Measurements from ENCODE around the gene AP4B1.

The AP4B1 gene

DNA sequence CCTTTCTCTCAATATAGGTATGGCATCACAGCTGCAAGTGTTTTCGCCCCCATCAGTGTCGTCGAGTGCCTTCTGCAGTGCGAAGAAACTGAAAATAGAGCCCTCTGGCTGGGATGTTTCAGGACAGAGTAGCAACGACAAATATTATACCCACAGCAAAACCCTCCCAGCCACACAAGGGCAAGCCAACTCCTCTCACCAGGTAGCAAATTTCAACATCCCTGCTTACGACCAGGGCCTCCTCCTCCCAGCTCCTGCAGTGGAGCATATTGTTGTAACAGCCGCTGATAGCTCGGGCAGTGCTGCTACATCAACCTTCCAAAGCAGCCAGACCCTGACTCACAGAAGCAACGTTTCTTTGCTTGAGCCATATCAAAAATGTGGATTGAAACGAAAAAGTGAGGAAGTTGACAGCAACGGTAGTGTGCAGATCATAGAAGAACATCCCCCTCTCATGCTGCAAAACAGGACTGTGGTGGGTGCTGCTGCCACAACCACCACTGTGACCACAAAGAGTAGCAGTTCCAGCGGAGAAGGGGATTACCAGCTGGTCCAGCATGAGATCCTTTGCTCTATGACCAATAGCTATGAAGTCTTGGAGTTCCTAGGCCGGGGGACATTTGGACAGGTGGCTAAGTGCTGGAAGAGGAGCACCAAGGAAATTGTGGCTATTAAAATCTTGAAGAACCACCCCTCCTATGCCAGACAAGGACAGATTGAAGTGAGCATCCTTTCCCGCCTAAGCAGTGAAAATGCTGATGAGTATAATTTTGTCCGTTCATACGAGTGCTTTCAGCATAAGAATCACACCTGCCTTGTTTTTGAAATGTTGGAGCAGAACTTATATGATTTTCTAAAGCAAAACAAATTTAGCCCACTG, 36.0 kb upstream of the AP4B1 start:
- Histone ChIP-seq H3K4me1 (ENCODE audit: insufficient read depth, low read length, severe bottlenecking) (peaks cover 64% of the 10 kb centered on the region), H4K20me1 (ENCODE audit: insufficient read depth, low read length) (no peaks in the 10 kb centered on the region), H3K27me3 (ENCODE audit: insufficient read depth, low read length) (no peaks in the 10 kb centered on the region), H2AFZ (ENCODE audit: low read length) (no peak overlapping the region), H3K36me3 (ENCODE audit: insufficient read depth, low read length) (peaks cover 37% of the 10 kb centered on the region), H3K9me2 (ENCODE audit: low read depth, low read length) (no peaks in the 10 kb centered on the region), H3K4me3 (ENCODE audit: low read depth, low read length, poor library complexity, severe bottlenecking) (peak overlapping the region; percentile 40), H3K4me2 (ENCODE audit: low read length) (peak overlapping the region; percentile 65), H3K9ac (ENCODE audit: low read length) (peak overlapping the region; percentile 47; the same call in 1 of the 2 replicates), H3K9me3 (ENCODE audit: low read length) (no peaks in the 10 kb centered on the region), H3F3A (ENCODE audit: insufficient read depth, low read length) (no peaks in the 10 kb centered on the region), H3K79me2 (ENCODE audit: insufficient read depth, low read length) (peaks cover 72% of the 10 kb centered on the region), H3K27ac (ENCODE audit: low read depth, low read length, poor library complexity, severe bottlenecking) (peak overlapping the region; percentile 92)
- TF ChIP-seq EZH2 (IDR thresholded peaks at IDR 0.05; ENCODE audit: borderline replicate concordance, low read length), result no peak
- TF ChIP-seq, protein P1, sequence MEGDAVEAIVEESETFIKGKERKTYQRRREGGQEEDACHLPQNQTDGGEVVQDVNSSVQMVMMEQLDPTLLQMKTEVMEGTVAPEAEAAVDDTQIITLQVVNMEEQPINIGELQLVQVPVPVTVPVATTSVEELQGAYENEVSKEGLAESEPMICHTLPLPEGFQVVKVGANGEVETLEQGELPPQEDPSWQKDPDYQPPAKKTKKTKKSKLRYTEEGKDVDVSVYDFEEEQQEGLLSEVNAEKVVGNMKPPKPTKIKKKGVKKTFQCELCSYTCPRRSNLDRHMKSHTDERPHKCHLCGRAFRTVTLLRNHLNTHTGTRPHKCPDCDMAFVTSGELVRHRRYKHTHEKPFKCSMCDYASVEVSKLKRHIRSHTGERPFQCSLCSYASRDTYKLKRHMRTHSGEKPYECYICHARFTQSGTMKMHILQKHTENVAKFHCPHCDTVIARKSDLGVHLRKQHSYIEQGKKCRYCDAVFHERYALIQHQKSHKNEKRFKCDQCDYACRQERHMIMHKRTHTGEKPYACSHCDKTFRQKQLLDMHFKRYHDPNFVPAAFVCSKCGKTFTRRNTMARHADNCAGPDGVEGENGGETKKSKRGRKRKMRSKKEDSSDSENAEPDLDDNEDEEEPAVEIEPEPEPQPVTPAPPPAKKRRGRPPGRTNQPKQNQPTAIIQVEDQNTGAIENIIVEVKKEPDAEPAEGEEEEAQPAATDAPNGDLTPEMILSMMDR (IDR thresholded peaks at IDR 0.05; ENCODE audit: low read length), result no peak; the same call in 1 of the 2 replicates

DNA sequence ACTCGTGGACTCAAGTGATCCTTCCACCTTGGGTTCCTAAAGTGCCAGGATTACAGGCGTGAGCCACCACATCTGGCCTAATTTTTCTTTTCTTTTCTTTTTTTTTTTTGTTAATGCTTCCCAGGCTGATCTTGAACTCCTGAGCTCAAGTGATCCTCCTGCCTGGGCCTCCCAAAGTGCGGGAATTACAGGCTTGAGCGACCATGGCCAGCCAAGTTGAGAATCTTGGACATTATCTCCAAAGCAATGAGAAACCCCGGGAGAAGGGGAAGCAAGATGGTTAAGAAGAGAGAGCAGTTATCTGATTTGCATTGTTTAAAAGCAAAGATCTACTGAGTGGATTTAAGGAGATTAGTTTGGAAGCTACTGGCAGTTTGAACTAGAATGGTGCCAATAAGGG, 33.6 kb upstream of the AP4B1 start:
- Histone ChIP-seq H3K4me2 (ENCODE audit: low read length) (no peak overlapping the region), H3K79me2 (ENCODE audit: insufficient read depth, low read length) (peaks cover 81% of the 10 kb centered on the region), H3F3A (ENCODE audit: insufficient read depth, low read length) (no peaks in the 10 kb centered on the region), H3K27ac (ENCODE audit: low read depth, low read length, poor library complexity, severe bottlenecking) (peak overlapping the region; percentile 92), H3K36me3 (ENCODE audit: insufficient read depth, low read length) (peaks cover 22% of the 10 kb centered on the region), H3K4me1 (ENCODE audit: insufficient read depth, low read length, severe bottlenecking) (peaks cover 78% of the 10 kb centered on the region), H2AFZ (ENCODE audit: low read length) (no peak overlapping the region), H3K4me3 (ENCODE audit: low read depth, low read length, poor library complexity, severe bottlenecking) (no peak overlapping the region), H4K20me1 (ENCODE audit: insufficient read depth, low read length) (no peaks in the 10 kb centered on the region), H3K27me3 (ENCODE audit: insufficient read depth, low read length) (no peaks in the 10 kb centered on the region), H3K9ac (ENCODE audit: low read length) (no peak overlapping the region), H3K9me3 (ENCODE audit: low read length) (no peaks in the 10 kb centered on the region), H3K9me2 (ENCODE audit: low read depth, low read length) (no peaks in the 10 kb centered on the region)
- no peak for TF ChIP-seq EZH2 (IDR thresholded peaks at IDR 0.05; ENCODE audit: borderline replicate concordance, low read length)
- TF ChIP-seq, protein P1 (IDR thresholded peaks at IDR 0.05; ENCODE audit: low read length), result no peak

DNA sequence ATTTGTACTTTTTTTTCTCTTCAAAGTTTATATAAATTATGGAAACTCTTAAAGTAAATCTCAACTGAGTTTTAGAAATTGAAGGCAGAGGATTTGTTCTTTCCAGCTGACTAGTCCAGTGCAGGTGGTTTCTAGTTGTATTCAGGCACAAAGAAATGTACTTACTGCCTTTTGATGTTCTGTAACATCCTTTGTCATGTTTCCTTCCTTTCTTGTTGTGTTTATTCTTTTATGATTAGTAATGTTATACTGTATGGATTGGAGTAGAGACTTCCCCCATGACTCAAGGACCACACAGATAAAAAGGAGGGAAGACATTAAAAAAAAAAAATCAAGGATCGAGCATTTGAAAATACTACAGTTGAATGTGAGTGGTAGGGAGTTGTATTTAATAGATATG, 32.5 kb upstream of the AP4B1 start:
- no peaks in the 10 kb centered on the region for H3K27me3 ChIP-seq (ENCODE audit: insufficient read depth, low read length)
- peaks cover 16% of the 10 kb centered on the region for H3K36me3 ChIP-seq (ENCODE audit: insufficient read depth, low read length)
- no peaks in the 10 kb centered on the region for H4K20me1 ChIP-seq (ENCODE audit: insufficient read depth, low read length)
- no peaks in the 10 kb centered on the region for H3K9me3 ChIP-seq (ENCODE audit: low read length)
- H3K9ac ChIP-seq (ENCODE audit: low read length), result no peak overlapping the region
- no peaks in the 10 kb centered on the region for H3F3A ChIP-seq (ENCODE audit: insufficient read depth, low read length)
- H3K4me2 ChIP-seq (ENCODE audit: low read length), result peak overlapping the region; percentile 2; the same call in 1 of the 2 replicates
- H3K9me2 ChIP-seq (ENCODE audit: low read depth, low read length), result no peaks in the 10 kb centered on the region
- peaks cover 81% of the 10 kb centered on the region for H3K79me2 ChIP-seq (ENCODE audit: insufficient read depth, low read length)
- peaks cover 88% of the 10 kb centered on the region for H3K4me1 ChIP-seq (ENCODE audit: insufficient read depth, low read length, severe bottlenecking)
- TF ChIP-seq EZH2 (IDR thresholded peaks at IDR 0.05; ENCODE audit: borderline replicate concordance, low read length), result no peak
- TF ChIP-seq, protein P1 (IDR thresholded peaks at IDR 0.05; ENCODE audit: low read length), result no peak
- H3K4me3 ChIP-seq (ENCODE audit: low read depth, low read length, poor library complexity, severe bottlenecking), result no peak overlapping the region
- peak overlapping the region; percentile 21 for H3K27ac ChIP-seq (ENCODE audit: low read depth, low read length, poor library complexity, severe bottlenecking)
- no peak overlapping the region for H2AFZ ChIP-seq (ENCODE audit: low read length)
